HG03097 (cell line): ENCODE data around the gene HIF3A.
"Not testable (repeated sequence)": the region's sequence is repeated elsewhere in the genome, so short reads cannot be mapped to it uniquely, and the experiment has no call there.

Experiments
- ATAC-seq: cut with Tn5 transposase; IDR thresholded peaks from one replicate; pipeline ENCODE4 v1.9.1; 2021; ENCODE audit not compliant: unreplicated experiment, low FRiP score

The HIF3A gene

DNA sequence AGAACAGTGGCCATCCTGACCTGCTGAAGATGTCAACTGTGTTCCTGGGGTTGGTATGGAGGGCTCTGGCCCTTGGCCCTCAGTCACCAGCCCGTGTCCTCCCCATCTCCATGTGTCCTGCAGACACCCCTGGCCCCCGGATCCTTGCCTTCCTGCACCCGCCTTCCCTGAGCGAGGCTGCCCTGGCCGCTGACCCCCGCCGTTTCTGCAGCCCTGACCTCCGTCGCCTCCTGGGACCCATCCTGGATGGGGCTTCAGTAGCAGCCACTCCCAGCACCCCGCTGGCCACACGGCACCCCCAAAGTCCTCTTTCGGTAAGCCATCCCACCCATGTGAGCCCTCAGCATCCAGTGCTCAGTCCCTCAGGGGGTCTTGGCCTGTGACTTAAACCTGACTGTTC lies 24.8 kb downstream of the HIF3A start:
- ATAC-seq = no peak

DNA sequence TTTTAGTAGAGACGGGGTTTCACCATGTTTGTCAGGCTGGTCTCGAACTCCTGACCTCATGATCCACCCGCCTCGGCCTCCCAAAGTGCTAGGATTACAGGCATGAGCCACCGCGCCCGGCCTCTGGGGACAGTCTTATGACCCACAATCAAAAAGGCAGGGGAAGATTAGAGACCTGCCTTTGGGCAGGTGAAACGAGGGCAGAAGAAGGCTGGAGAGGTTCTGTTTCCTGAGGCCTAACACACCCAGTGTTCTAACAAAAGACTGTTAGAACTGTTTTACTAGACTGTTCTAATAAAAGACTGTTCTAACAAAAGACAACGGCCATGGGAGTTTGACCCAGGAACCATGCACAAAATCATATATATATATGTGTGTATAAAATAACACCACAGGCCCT lies 26.4 kb downstream of the HIF3A start:
- not testable (repeated sequence) for ATAC-seq

DNA sequence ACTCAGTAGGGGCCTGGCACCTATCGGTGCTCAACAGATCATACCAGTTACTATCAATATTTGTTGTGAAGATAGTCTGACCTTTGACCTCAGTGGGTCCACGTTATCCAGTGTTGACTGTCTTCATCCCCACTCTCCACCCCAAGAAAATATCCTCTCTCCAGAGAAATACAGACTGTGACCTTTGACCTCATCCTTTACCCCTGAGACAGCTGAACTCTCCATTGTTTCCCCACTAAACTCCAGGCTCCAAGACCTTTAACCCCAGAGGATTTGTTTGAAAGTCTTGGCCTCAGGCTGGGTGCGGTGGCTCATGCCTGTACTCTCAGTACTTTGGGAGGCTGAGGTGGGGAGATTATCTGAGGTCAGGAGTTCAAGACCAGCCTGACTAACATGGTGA lies 27.4 kb downstream of the HIF3A start:
- ATAC-seq = no peak

DNA sequence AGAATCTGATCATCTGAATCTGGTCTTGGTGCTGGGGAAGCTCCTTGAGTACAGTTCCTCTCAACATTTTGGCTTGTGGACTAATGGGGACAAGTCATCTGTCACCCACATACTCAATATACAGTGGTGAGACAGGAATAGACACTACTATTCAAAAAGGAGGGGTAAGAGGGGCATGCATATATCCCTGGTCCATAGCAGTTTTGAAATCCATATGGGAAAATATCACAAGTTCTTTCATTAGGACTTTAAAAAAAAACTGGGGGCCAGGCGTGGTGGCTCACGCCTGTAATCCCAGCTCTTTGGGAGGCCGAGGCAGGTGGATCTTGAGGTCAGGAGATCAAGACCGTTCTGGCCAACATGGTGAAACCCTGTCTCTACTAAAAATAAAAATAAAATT lies 29.8 kb downstream of the HIF3A start:
- ATAC-seq = no peak

- ATAC-seq = no peak
Measured at GRCh38 chr19:46328079-46328478, 31.2 kb downstream of the HIF3A start.

DNA sequence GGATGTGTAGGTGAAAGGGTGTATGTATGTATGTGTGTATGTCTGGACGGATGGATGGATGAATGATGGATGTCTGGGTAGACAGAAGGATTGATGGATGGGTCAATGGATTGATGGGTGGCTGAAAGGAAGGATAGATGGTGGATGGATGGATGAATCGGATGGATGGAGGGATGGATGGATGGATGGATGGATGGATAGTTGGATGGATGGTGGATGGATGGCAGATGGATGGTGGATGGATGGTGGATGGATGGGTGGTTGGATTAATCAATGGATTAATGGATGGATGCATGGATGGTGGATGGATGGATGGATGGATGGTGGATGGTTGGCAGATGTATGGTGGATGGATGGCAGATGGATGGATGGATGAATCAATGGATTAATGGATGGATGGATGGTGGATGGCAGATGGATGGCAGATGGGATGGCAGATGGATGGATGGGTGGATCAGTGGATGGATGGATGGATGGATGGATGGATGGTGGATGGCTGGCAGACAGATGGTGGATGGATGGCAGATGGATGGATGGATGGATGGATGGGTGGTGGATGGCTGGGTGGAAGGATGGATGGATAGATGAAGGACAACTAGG lies 33.6 kb downstream of the HIF3A start:
- no peak for ATAC-seq

DNA sequence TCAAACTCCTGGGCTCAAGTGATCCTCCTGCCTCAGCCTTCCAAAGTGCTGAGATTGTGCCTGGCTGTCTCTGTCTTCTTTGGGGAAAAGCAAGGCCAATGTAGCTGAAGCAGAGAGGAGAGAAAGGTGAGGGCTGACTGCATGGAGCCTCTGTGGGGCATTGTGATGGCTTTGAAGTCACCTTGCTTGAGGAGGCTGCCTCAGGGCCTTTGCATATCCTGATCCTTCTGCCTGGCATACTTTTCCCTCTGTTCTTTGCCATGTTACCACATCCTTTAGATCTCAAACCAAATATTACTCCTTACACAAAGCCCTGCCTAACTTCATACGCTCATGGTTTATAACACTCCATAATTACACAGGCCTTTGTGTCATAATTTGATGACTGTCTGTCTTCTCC lies 40.6 kb downstream of the HIF3A start:
- no peak for ATAC-seq

GRCh38 chr19:46339446-46339845 lies 42.6 kb downstream of the HIF3A start:
- ATAC-seq = no peak

GRCh38 chr19:46340051-46340659 lies 43.3 kb downstream of the HIF3A start:
- no peak for ATAC-seq

GRCh38 chr19:46341937-46342336 lies 45.1 kb downstream of the HIF3A start:
- ATAC-seq = no peak

DNA sequence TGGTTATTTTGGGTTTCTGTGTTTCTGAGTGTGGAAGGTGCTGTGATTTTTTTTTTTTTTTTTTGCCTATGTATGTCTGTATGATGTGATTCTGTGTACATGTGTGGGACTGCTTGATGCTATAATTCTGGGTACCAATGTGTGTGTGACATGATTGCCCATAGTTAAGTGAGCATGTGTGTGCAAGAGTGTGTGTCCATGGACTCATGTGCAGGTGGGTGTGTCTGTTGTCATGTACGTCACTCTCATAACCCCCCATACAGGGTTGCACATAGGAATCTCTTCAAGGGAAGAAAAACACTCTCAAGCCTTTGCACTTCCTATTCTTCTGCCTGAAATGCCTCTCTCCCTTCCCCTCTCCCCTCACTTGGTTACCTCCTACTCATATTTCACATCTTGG lies 47.5 kb downstream of the HIF3A start:
- no peak for ATAC-seq

DNA sequence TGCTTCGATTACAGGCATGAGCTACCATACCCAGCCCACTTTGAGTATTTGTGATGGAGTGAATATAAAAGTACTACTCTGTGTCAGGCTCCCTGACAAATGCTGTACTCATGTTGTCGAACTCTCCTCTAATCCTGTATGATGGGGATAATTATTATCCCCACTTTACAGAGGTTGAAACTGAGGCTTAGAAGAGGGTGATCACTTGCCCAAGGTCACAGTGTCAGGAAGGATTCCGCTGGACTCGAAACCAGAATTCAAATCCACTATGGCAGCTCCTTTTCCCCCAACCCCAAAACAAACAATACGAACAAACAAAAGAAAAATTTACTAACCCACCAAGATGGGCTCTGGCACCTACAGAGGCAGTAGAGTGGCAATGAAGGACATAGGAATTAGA lies 48.3 kb downstream of the HIF3A start:
- ATAC-seq = no peak

GRCh38 chr19:46346821-46347571 lies 50.2 kb downstream of the HIF3A start, which contains the start of gene PPP5C:
TSS of gene PPP5C (plus strand) at chr19:46347087. CDS start at chr19:46347097, 10 bp downstream.
- peak; percentile 62 for ATAC-seq

GRCh38 chr19:46347572-46347883 lies 50.7 kb downstream of the HIF3A start:
- ATAC-seq = no peak

DNA sequence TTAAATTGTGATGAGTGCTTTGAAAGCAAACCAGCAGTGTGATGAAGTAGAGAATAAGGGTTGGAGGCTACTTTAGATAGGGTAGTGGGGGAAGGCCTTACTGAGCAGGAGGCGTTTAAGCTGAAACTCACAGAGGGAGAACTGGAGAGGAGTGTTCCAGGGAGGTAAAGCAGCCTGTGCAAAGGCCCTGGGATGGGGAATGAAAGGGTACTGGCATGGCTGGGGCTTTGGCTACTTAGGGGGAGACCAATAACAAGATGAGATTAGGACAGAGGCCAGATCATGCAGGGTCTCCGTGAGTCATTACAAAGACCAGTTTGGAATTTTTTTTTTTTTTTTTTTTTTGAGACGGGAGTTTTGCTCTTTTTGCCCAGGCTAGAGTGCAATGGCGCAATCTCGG lies 51.1 kb downstream of the HIF3A start:
- ATAC-seq = no peak

- ATAC-seq = no peak
Measured at GRCh38 chr19:46349311-46349993, 52.6 kb downstream of the HIF3A start.

GRCh38 chr19:46350029-46350757 lies 53.4 kb downstream of the HIF3A start:
- no peak for ATAC-seq

GRCh38 chr19:46350758-46351159 lies 53.9 kb downstream of the HIF3A start:
- no peak for ATAC-seq

DNA sequence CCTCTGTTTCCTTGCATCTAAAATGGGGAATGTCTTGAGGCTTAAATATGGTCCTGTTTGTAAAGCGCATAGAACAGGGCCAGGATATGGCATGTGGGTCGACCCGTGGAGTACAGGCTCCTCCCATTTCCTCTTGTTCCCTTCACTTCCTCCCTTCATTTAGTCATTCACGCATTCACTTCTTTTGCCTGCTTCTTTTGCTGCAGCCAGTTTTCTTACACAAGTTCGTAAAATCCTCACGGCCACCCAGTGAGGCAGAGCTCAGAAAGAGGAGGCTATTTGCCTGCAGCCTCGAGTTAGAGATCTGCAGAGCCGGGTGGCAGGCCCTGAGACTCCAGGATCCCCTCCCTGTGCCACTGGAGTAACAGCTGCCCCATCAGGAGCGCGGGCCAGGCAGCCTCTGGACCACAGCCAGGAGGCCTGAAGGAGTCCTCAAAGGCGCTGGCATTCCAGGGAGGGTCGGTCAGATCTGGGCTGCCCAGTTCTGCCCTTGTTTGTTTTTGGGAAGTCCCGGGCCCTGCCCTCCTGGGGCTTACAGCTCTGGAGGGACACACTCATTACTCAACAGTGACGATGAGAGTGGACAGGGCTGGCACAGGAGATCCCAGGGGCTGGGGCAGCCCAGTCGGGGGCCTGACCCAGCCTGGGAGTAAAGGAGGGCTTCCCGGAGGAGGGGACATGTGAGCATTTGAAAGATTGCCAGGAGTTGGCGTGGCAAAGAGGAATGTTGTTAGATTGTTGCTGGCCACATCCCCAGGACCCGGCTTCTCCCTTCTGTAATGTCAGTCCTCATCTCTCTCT lies 54.6 kb downstream of the HIF3A start:
- no peak for ATAC-seq
